GM21360 (cell line): Measurements from ENCODE around the gene ACAA1.
"Not testable (repeated sequence)": the region's sequence is repeated elsewhere in the genome, so short reads cannot be mapped to it uniquely, and the experiment has no call there.

Experiments used
- ATAC-seq: cut with Tn5 transposase; IDR thresholded peaks from one replicate; pipeline ENCODE4 v1.9.1; 2021; ENCODE audit warnings: mild to moderate bottlenecking, moderate library complexity; ENCODE audit not compliant: unreplicated experiment

Gene ACAA1

DNA sequence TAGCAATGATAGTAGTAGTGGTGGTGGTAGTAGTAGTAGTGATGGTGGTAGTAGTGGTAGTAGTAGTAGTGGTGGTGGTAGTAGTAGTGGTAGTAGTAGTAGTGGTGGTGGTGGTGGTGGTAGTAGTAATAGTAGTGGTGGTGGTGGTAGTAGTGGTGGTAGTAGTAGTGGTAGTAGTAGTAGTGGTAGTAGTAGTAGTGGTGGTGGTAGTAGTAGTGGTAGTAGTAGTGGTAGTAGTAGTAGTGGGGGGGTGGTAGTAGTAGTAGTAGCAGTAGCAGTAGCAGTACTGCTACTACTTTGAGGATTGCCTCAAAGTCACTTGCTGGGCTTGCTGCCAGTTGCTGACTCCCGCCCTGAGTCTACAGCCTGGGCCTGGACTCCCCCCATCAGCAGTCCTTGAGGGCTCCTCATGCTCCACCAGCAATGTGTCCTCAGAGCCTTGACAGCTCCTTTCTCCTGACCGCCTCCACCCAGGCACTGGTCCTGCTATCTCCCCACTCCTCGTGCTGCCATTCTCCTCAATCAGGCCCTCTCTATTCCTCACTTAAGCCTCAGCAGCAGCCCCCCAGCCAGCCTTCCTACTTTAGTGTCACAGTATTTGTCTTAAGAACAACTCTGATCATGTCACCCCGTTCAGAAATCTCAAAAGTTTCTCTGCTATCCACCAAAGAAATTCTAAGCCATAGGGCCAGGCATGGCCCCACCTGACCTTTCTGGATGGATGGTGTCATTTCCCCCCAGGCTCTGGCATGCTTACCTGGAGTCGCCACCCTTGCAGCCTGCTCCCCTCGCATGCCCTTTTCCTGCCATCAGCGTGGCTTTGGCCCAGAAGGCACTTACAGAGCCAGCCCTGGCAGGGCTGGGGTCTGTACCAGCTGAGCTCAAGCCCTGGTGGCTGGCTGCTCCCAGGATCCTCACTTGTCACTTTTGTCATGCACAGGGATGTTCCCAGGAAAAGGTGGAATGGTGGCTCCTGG lies 52.3 kb downstream of the ACAA1 start:
- no peak for ATAC-seq

DNA sequence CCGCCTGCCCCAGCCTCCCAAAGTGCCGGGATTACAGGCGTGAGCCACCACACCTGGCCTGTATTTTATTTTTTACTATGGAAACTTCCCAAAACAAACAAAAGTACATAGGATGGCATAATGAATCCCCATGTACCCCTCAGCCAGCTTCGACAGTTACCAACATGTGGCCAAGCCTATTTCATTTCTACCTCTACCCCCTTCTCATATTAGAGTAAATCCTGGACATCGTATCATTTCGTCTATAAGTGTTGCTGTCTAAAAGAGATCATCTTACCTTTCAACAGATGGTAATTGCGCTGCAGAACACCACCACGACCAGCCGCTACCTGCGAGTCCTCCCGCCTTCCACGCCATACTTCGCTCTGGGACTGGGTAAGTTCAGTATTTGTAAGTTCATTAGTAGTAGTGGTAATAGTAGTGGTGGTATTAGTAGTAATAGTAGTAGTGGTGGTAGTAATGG lies 53.0 kb downstream of the ACAA1 start:
- no peak for ATAC-seq

DNA sequence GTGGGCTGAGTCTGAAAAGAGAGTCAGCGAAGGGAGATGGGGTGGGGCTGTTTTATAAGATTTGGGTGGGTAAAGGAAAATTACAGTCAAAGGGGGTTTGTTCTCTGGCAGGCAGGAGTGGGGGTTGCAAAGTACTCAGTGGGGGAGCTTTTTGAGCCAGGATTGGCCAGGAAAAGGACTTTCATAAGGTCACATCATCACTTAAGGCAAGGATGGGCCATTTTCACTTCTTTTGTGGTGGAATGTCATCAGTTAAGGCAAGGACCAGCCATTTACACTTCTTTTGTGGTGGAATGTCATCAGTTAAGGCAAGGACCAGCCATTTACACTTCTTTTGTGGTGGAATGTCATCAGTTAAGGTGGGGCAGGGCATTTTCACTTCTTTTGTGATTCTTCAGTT lies 53.7 kb downstream of the ACAA1 start:
- ATAC-seq, result not testable (repeated sequence)

DNA sequence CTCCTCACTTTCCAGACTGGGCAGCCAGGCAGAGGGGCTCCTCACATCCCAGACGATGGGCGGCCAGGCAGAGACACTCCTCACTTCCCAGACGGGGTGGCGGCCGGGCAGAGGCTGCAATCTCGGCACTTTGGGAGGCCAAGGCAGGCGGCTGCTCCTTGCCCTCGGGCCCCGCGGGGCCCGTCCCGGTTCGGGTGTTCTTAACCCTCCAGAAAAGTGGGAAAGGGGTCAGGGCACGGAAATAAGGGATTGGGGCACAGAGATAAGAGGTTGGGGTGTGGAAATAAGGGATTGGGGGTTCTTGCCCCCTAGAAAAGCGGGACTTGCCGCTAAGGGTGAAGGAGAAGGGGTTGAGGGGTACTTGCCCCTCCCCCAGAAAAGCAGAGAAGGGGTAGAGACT lies 54.6 kb downstream of the ACAA1 start:
- ATAC-seq, result not testable (repeated sequence)

DNA sequence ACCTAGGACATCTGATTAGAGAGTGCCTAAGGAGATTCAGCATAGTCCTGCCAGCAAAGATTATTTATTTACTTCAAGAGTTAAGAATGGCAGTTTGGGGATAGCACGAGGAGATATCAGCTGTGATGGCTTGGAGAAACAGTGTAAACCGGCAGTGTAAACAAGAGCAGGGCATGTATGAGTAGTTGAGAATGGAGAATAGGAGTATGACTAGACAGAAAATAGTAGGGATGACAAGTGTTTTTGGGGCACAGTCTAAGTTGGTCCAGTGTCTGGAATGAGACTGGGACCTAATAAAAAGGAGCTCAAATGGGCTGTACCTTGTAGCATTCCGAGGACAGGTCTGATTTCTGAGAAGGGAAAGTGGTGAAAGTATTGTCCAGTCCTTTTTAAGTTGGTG lies 59.9 kb downstream of the ACAA1 start:
- ATAC-seq, result not testable (repeated sequence)
